SU-DHL-6 (cell line): ENCODE measurements around the gene SAP30.

ENCODE experiments used
- CTCF ChIP-seq: fragments of 200-600 bp; sonication (generic); IDR thresholded peaks from one replicate; pipeline ENCODE4 v1.5.1; 2017; ENCODE audit warnings: antibody characterized with exemption, mild to moderate bottlenecking, low read length, moderate library complexity; ENCODE audit not compliant: insufficient read depth, poor library complexity, severe bottlenecking
- EZH2phosphoT487 ChIP-seq: fragments of 200-600 bp; sonication (generic), shearing (Covaris generic); conservative IDR thresholded peaks from 2 replicates; pipeline ENCODE4 v1.6.1; 2018; ENCODE audit warnings: mild to moderate bottlenecking, antibody characterized with exemption, low read length, moderate library complexity, mixed read lengths

- TF ChIP-seq CTCF (no peak), EZH2phosphoT487 (no peak)
These were observed 45.6 kb upstream of the SAP30 start for GRCh38 chr4:173325007-173325736.
